CD8-positive, alpha-beta memory T cell (primary cell): Measurements from ENCODE around the gene CHRNA4. TPM values are rescaled to one million over a fixed set of nuclear protein-coding genes. Genes with fewer than 3 reads are reported as not detected.

Experiments
- CTCF ChIA-PET: fragments of 350-600 bp; sonication (Branson Sonifier 250); formaldehyde crosslinking; loops from one replicate; lab custom pipeline; 2021; ENCODE audit warnings: antibody characterized with exemption; lab: Charles Lee
- POLR2A ChIA-PET: fragments of 350-600 bp; sonication (Branson Sonifier 250); formaldehyde crosslinking; loops from one replicate; lab custom pipeline; 2021; ENCODE audit warnings: antibody characterized with exemption; lab: Charles Lee
- DNase-seq, 5 donors: peaks; one replicate each; pipeline versions ENCODE4 v3.0.0 to v3.0.0-alpha.2; 2020 to 2022; ENCODE audit warnings: mixed read lengths in 1 of 5
- H3K27ac ChIP-seq: one replicate; pipeline ENCODE4 v1.7.0; 2013; ENCODE audit warnings: low read depth, mild to moderate bottlenecking, low read length, moderate library complexity
- H3K27me3 ChIP-seq: 2 replicates; pipeline ENCODE4 v1.7.0; 2013; ENCODE audit warnings: low read length, mild to moderate bottlenecking; ENCODE audit not compliant: insufficient read depth, poor library complexity, severe bottlenecking
- H3K36me3 ChIP-seq: 2 replicates; pipeline ENCODE4 v1.7.0; 2013; ENCODE audit warnings: mild to moderate bottlenecking, low read length, moderate library complexity; ENCODE audit not compliant: insufficient read depth
- H3K4me1 ChIP-seq: 2 replicates; pipeline ENCODE4 v1.7.0; 2013; ENCODE audit warnings: mild to moderate bottlenecking, low read length, moderate library complexity; ENCODE audit not compliant: insufficient read depth
- H3K4me3 ChIP-seq: 2 replicates; pipeline ENCODE4 v1.7.0; 2013; ENCODE audit warnings: mild to moderate bottlenecking, low read length
- H3K9me3 ChIP-seq: 2 replicates; pipeline ENCODE4 v1.7.0; 2013; ENCODE audit warnings: mild to moderate bottlenecking, low read length
- H3K27ac Mint-ChIP-seq, 8 donors: one replicate each; pipeline ENCODE4 v1.8.0; 2020 to 2021; ENCODE audit warnings: mixed read lengths in 8 of 8, mild to moderate bottlenecking in 6 of 8, inconsistent platforms in 3 of 8, moderate library complexity in 3 of 8
- H3K27me3 Mint-ChIP-seq, 2 donors: one replicate each; pipeline ENCODE4 v1.8.0; 2020 to 2021; ENCODE audit warnings: mixed read lengths in 2 of 2, mild to moderate bottlenecking in 1 of 2, moderate library complexity in 1 of 2
- H3K36me3 Mint-ChIP-seq, 3 donors: one replicate each; pipeline ENCODE4 v1.8.0; 2020 to 2021; ENCODE audit warnings: mixed read lengths in 3 of 3, inconsistent platforms in 1 of 3, mild to moderate bottlenecking in 1 of 3
- H3K4me1 Mint-ChIP-seq, 3 donors: one replicate each; pipeline ENCODE4 v1.8.0; 2020 to 2021; ENCODE audit warnings: mixed read lengths in 3 of 3, inconsistent platforms in 1 of 3, mild to moderate bottlenecking in 1 of 3
- H3K4me3 Mint-ChIP-seq, 7 donors: one replicate each; pipeline ENCODE4 v1.8.0; 2020 to 2021; ENCODE audit warnings: mixed read lengths in 7 of 7, mild to moderate bottlenecking in 6 of 7, moderate library complexity in 4 of 7, inconsistent platforms in 2 of 7
- H3K9me3 Mint-ChIP-seq, 5 donors: one replicate each; pipeline ENCODE4 v1.8.0; 2020 to 2022; ENCODE audit warnings: mixed read lengths in 5 of 5, mild to moderate bottlenecking in 3 of 5, moderate library complexity in 2 of 5, inconsistent platforms in 1 of 5
- polyA plus RNA-seq: library from polyadenylated mRNA; unstranded; fragments of 300-500 nt; fragmentation: Illumina TruSeq; gene quantifications from one replicate; pipeline ENCODE4 v1.2.3, GENCODE V29; 2021
- total RNA-seq, 2 experiments: library from RNA; stranded (reverse); gene quantifications; one replicate each; pipeline ENCODE4 v1.2.3, GENCODE V29; 2021

Gene CHRNA4
- total and polyA plus RNA-seq, 3 experiments from 2014 or later: not detected

GRCh38 chr20:63312690-63313348 is 48.3 kb downstream of the CHRNA4 start:
- Histone ChIP-seq H3K36me3 (no peaks in the 10 kb centered on the region), H3K27me3 (no peaks in the 10 kb centered on the region), H3K27ac (no peak overlapping the region), H3K4me1 (no peaks in the 10 kb centered on the region), H3K4me3 (no peak overlapping the region), H3K9me3 (no peaks in the 10 kb centered on the region)
- no peak for DNase-seq
- ChIA-PET POLR2A (no interaction called here), CTCF (no interaction called here)
- H3K9me3 Mint-ChIP-seq: no peaks in the 10 kb centered on the region
- H3K36me3 Mint-ChIP-seq: no peaks in the 10 kb centered on the region
- H3K27me3 Mint-ChIP-seq: peaks cover 3 to 11% of the 10 kb centered on the region in 2 donors
- no peaks in the 10 kb centered on the region for H3K4me1 Mint-ChIP-seq
- no peak overlapping the region for H3K4me3 Mint-ChIP-seq
- no peak overlapping the region for H3K27ac Mint-ChIP-seq

DNA sequence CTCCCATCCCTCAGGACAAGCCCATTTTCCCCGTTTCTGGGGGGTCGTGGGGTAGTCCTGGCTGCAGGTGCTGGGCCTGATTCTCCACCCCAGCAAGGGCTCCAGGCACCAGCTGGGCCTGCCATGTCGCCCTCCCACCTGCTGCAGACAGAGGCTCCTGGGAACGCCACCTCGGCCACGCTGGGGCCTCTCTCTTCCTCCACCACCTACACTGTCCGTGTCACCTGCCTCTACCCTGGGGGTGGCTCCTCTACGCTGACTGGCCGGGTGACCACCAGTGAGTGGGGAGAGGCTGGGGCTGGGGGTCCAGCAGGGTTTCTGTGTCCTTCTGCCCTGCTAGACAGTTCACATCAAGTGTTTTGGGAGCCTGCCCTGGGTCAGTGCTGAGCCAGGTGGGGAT is 48.9 kb downstream of the CHRNA4 start:
- H3K4me3 ChIP-seq: no peak overlapping the region
- no peak for DNase-seq
- Mint-ChIP-seq H3K27ac (no peak overlapping the region), H3K27me3 (peaks cover 3 to 11% of the 10 kb centered on the region in 2 donors), H3K36me3 (no peaks in the 10 kb centered on the region), H3K4me3 (no peak overlapping the region), H3K4me1 (no peaks in the 10 kb centered on the region), H3K9me3 (no peaks in the 10 kb centered on the region)
- ChIA-PET POLR2A (no interaction called here), CTCF (no interaction called here)
- no peaks in the 10 kb centered on the region for H3K36me3 ChIP-seq
- no peak overlapping the region for H3K27ac ChIP-seq
- H3K27me3 ChIP-seq: no peaks in the 10 kb centered on the region
- H3K9me3 ChIP-seq: no peaks in the 10 kb centered on the region
- no peaks in the 10 kb centered on the region for H3K4me1 ChIP-seq

DNA sequence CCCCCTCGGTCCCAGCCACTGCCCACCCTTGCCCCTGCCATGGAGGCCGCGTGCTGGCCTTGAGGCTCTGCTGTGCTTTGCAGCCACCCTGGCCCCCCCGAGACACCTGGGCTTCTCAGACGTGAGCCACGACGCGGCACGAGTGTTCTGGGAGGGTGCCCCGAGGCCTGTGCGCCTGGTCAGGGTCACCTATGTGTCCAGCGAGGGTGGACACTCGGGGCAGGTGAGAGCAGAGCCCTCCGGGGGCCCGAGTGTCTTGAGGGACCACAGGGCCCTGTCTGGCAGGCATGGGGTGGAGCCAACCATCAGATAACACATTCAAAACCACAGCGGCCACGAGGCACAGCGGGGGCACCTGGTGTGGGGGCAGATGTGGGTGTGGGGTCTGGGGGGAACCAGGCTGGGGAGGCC is 49.3 kb downstream of the CHRNA4 start:
- Mint-ChIP-seq H3K27me3 (peaks cover 3 to 9% of the 10 kb centered on the region in 2 donors), H3K9me3 (no peaks in the 10 kb centered on the region), H3K27ac (no peak overlapping the region), H3K4me1 (no peaks in the 10 kb centered on the region), H3K4me3 (no peak overlapping the region), H3K36me3 (no peaks in the 10 kb centered on the region)
- Histone ChIP-seq H3K27ac (no peak overlapping the region), H3K27me3 (no peaks in the 10 kb centered on the region), H3K4me3 (no peak overlapping the region), H3K9me3 (no peaks in the 10 kb centered on the region), H3K36me3 (no peaks in the 10 kb centered on the region), H3K4me1 (no peaks in the 10 kb centered on the region)
- no peak for DNase-seq
- ChIA-PET CTCF (no interaction called here), POLR2A (no interaction called here)

DNA sequence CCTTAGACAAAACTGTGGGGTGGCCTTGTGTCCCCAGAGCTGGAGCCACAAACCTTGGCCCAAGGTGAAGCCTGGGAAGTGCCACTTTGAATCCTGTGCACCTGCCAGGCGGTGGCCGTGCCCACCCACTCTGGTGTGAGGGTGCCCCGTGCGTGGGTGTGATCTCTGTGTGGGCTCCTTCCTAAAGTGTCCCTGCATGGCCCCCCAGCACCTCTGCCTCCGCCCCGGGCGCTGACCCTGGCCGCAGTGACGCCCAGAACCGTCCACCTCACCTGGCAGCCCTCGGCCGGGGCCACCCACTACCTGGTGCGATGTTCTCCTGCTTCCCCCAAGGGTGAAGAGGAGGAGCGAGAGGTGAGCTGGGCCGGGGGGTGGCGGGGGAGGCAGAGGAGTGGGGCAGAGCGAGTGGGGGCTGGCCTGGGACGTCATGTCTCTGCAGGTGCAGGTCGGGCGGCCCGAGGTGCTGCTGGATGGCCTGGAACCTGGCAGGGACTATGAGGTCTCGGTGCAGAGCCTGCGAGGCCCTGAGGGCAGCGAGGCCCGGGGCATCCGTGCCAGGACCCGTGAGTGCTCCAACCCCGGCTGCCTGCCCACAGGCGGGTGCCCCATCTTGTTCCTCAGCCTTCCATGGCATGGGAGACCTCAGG is 49.8 kb downstream of the CHRNA4 start:
- H3K4me1 ChIP-seq: no peaks in the 10 kb centered on the region
- CTCF ChIA-PET: interaction anchor here (1.0 kb wide), 1 partner anchor 88 kb away, joined by 3 read pairs; no protein-coding TSS in a partner anchor
- H3K4me3 Mint-ChIP-seq: no peak overlapping the region
- POLR2A ChIA-PET: no interaction called here
- H3K27ac Mint-ChIP-seq: no peak overlapping the region
- no peaks in the 10 kb centered on the region for H3K9me3 ChIP-seq
- no peaks in the 10 kb centered on the region for H3K27me3 ChIP-seq
- no peaks in the 10 kb centered on the region for H3K9me3 Mint-ChIP-seq
- no peaks in the 10 kb centered on the region for H3K4me1 Mint-ChIP-seq
- DNase-seq: no peak
- H3K36me3 ChIP-seq: no peaks in the 10 kb centered on the region
- no peak overlapping the region for H3K4me3 ChIP-seq
- H3K27me3 Mint-ChIP-seq: peaks cover 2 to 8% of the 10 kb centered on the region in 2 donors
- H3K27ac ChIP-seq: no peak overlapping the region
- H3K36me3 Mint-ChIP-seq: no peaks in the 10 kb centered on the region

- Histone ChIP-seq H3K27me3 (no peaks in the 10 kb centered on the region), H3K4me3 (no peak overlapping the region), H3K9me3 (no peaks in the 10 kb centered on the region), H3K4me1 (no peaks in the 10 kb centered on the region), H3K36me3 (no peaks in the 10 kb centered on the region), H3K27ac (no peak overlapping the region)
- CTCF ChIA-PET: interaction anchor here (1.0 to 1.4 kb wide), 2 partner anchors 11 to 87 kb away, joined by 3 to 4 read pairs; no protein-coding TSS in a partner anchor
- H3K27ac Mint-ChIP-seq: no peak overlapping the region
- H3K9me3 Mint-ChIP-seq: no peaks in the 10 kb centered on the region
- peaks cover 2 to 8% of the 10 kb centered on the region in 2 donors for H3K27me3 Mint-ChIP-seq
- no peak overlapping the region for H3K4me3 Mint-ChIP-seq
- no peaks in the 10 kb centered on the region for H3K4me1 Mint-ChIP-seq
- POLR2A ChIA-PET: no interaction called here
- DNase-seq: no peak
- H3K36me3 Mint-ChIP-seq: no peaks in the 10 kb centered on the region
Observed at GRCh38 chr20:63310265-63310991, 50.7 kb downstream of the CHRNA4 start.

DNA sequence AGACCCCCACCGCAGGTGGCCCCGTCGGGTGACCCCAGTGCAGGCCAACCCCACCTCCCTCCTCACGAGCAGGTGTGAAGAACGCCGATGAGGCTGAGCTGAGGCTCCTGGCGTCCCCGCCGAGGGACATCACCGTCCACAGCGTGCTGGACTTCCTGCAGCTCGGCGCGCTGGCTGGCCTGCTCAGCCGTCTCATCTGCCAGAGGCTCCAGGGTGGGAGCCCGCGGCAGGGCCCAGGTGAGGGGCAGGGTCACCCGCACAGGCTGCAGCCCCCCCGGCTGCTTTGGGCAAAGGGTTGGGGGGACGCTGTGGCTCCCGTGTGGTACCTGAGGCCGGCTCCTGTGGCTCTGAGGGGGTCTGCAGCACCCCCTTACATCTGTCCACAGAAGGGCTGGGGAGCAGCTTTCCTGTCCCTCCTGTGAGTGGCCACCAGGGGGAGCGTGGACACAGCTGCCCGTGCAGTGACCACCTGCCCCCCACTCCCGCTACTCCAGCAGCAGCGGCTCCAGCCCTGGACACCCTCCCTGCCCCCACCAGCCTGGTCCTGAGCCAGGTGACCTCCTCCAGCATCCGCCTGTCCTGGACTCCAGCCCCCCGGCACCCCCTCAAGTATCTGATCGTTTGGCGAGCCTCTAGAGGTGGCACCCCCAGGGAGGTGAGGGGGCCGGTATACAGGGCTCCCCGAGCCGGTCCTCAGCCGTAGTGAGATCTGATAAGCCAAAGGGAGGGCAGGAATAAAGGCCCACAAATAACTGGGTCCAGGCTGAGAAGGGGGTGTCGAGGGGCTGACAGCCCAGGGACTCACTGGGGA is 51.7 kb downstream of the CHRNA4 start:
- Mint-ChIP-seq H3K4me1 (no peaks in the 10 kb centered on the region), H3K9me3 (no peaks in the 10 kb centered on the region), H3K36me3 (no peaks in the 10 kb centered on the region), H3K27me3 (peaks cover 2 to 16% of the 10 kb centered on the region in 2 donors), H3K27ac (peak overlapping the region in 1 of 8 donors; percentile 65), H3K4me3 (no peak overlapping the region)
- CTCF ChIA-PET: interaction anchor here (1.1 to 1.4 kb wide), 2 partner anchors 10 to 68 kb away, joined by 3 to 4 read pairs; no protein-coding TSS in a partner anchor
- POLR2A ChIA-PET: no interaction called here
- Histone ChIP-seq H3K27ac (no peak overlapping the region), H3K4me3 (no peak overlapping the region), H3K27me3 (no peaks in the 10 kb centered on the region), H3K36me3 (no peaks in the 10 kb centered on the region), H3K4me1 (no peaks in the 10 kb centered on the region), H3K9me3 (no peaks in the 10 kb centered on the region)
- peak in 3 of 5 donors; percentile 13 to 19 (median 15) for DNase-seq

DNA sequence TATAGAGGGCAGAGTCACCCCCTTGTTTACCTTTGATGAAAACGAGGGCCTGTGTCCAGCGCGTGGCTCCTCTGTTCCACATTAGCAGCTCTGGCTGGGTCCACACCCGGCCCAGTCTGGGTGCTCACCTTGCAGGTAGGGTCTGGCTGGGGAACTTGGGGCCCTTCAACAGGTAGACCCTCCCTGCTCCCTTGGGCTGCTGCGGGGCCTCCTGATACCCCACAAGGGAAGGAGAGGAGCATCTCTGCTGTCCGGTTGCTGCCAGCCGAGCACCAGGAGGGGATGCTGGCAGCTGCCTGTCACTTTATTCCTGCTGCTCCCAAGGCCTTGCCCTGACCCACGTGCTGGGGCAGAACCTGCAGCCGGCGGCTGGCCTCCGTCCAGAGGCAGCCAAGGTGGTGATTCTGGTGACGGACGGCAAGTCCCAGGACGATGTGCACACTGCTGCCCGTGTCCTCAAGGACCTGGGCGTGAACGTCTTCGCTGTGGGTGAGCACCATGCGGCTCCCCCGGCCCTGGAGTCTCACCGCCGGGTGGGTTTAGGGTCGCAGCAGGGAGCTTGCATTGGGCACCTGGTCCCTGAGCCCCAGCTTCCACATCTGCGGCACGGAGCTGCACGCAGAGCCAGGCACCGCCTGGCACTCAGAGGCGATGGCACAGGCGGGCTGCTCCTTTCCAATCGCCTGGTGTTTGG is 52.8 kb downstream of the CHRNA4 start:
- Histone ChIP-seq H3K9me3 (no peaks in the 10 kb centered on the region), H3K27me3 (no peaks in the 10 kb centered on the region), H3K4me3 (no peak overlapping the region), H3K27ac (no peak overlapping the region), H3K36me3 (no peaks in the 10 kb centered on the region), H3K4me1 (no peaks in the 10 kb centered on the region)
- POLR2A ChIA-PET: no interaction called here
- Mint-ChIP-seq H3K4me3 (no peak overlapping the region), H3K27me3 (peaks cover 0 to 16% of the 10 kb centered on the region in 2 donors), H3K27ac (no peak overlapping the region), H3K36me3 (no peaks in the 10 kb centered on the region), H3K4me1 (no peaks in the 10 kb centered on the region), H3K9me3 (no peaks in the 10 kb centered on the region)
- no peak for DNase-seq
- CTCF ChIA-PET: interaction anchor here (1.1 kb wide), 1 partner anchor 69 kb away, joined by 3 read pairs; no protein-coding TSS in a partner anchor
